GM18909 (cell line): Measurements from ENCODE around the gene GDF2.

Source experiments
- ATAC-seq: cut with Tn5 transposase; IDR thresholded peaks from one replicate; pipeline ENCODE4 v1.9.1; 2021; ENCODE audit warnings: mild to moderate bottlenecking; ENCODE audit not compliant: unreplicated experiment, poor library complexity

GDF2 gene

GRCh38 chr10:47331491-47331890 is 9.2 kb downstream of the GDF2 start:
- ATAC-seq: no peak

- ATAC-seq: no peak
These were observed 9.7 kb downstream of the GDF2 start for GRCh38 chr10:47331954-47332353.

- ATAC-seq: no peak
These were observed 10.1 kb downstream of the GDF2 start for GRCh38 chr10:47332371-47332770.

GRCh38 chr10:47332946-47333345 is 10.7 kb downstream of the GDF2 start:
- ATAC-seq: no peak

GRCh38 chr10:47333532-47333931 is 11.3 kb downstream of the GDF2 start:
- ATAC-seq: no peak

- no peak for ATAC-seq
These were observed 12.4 kb downstream of the GDF2 start for GRCh38 chr10:47334466-47335295.

GRCh38 chr10:47335906-47336305 is 13.7 kb downstream of the GDF2 start:
- ATAC-seq: no peak

GRCh38 chr10:47336387-47337134 is 14.3 kb downstream of the GDF2 start:
- ATAC-seq: no peak

GRCh38 chr10:47337310-47337709 is 15.1 kb downstream of the GDF2 start:
- ATAC-seq: no peak

- no peak for ATAC-seq
These were observed 17.0 kb downstream of the GDF2 start for GRCh38 chr10:47339186-47339735.

- no peak for ATAC-seq
These were observed 17.7 kb downstream of the GDF2 start for GRCh38 chr10:47339759-47340607.

GRCh38 chr10:47340608-47341170 is 18.4 kb downstream of the GDF2 start:
- no peak for ATAC-seq

GRCh38 chr10:47344996-47345870 is 23.0 kb downstream of the GDF2 start:
- no peak for ATAC-seq

- no peak for ATAC-seq
These were observed 24.5 kb downstream of the GDF2 start for GRCh38 chr10:47346581-47347302.

- no peak for ATAC-seq
These were observed 25.0 kb downstream of the GDF2 start for GRCh38 chr10:47347303-47347675.

GRCh38 chr10:47348138-47348651 is 25.9 kb downstream of the GDF2 start, which contains the start of gene RBP3:
Gene RBP3, plus strand, starts transcription at chr10:47348363. Its CDS starts 122 bp downstream, at chr10:47348485.
- ATAC-seq: no peak

GRCh38 chr10:47348661-47349470 is 26.6 kb downstream of the GDF2 start:
- ATAC-seq: no peak
